ENCODE results near the gene UBAC2. TPM values are rescaled to one million over a fixed set of nuclear protein-coding genes. Genes with fewer than 3 reads are reported as not detected.

UBAC2 gene
- total RNA-seq, 1 donor from 2014 or later: 59.8 TPM

- Mint-ChIP-seq H3K27ac (ENCODE audit: unreplicated experiment) (no peak overlapping the region), H3K36me3 (ENCODE audit: low read depth) (no peaks in the 10 kb centered on the region)
Measured at GRCh38 chr13:99425485-99426341, 225.1 kb downstream of the UBAC2 start.

DNA sequence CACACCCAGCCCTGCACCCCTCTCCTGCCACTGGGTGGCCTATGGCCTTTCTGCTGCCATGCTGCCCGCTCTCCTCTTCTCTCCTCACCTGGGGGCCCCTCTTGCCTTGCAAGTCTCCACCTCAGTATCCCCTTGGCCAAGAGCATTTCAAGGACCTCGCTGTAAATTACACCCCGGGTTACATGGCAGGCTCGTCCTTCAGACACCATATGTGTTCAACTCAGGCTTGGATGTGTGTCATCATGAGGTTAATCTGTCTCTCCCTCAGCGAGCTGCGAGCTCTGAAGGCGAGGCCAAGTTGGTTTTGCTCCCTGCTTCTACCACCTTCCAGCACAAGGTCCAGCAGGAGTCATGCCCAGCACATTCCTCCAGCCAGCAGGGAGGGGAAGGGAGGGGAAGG is 225.8 kb downstream of the UBAC2 start:
- Mint-ChIP-seq H3K4me1 (peaks cover 4% of the 10 kb centered on the region), H3K36me3 (ENCODE audit: low read depth) (no peaks in the 10 kb centered on the region), H3K27me3 (ENCODE audit: low read depth) (peaks cover 24% of the 10 kb centered on the region), H3K4me3 (no peak overlapping the region), H3K9me3 (no peaks in the 10 kb centered on the region), H3K27ac (ENCODE audit: unreplicated experiment) (peak overlapping the region; percentile 57)
- TF ChIP-seq, protein P1, sequence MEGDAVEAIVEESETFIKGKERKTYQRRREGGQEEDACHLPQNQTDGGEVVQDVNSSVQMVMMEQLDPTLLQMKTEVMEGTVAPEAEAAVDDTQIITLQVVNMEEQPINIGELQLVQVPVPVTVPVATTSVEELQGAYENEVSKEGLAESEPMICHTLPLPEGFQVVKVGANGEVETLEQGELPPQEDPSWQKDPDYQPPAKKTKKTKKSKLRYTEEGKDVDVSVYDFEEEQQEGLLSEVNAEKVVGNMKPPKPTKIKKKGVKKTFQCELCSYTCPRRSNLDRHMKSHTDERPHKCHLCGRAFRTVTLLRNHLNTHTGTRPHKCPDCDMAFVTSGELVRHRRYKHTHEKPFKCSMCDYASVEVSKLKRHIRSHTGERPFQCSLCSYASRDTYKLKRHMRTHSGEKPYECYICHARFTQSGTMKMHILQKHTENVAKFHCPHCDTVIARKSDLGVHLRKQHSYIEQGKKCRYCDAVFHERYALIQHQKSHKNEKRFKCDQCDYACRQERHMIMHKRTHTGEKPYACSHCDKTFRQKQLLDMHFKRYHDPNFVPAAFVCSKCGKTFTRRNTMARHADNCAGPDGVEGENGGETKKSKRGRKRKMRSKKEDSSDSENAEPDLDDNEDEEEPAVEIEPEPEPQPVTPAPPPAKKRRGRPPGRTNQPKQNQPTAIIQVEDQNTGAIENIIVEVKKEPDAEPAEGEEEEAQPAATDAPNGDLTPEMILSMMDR (conservative IDR thresholded peaks at IDR 0.05): no peak
- DNase-seq (ENCODE audit: low read depth, low spot score): no peak

More at GRCh38 chr13:99425485-99426341, 225.1 kb downstream of the UBAC2 start:
- TF ChIP-seq, protein P1 (conservative IDR thresholded peaks at IDR 0.05): no peak
- H3K4me3 Mint-ChIP-seq: no peak overlapping the region
- H3K9me3 Mint-ChIP-seq: no peaks in the 10 kb centered on the region
- H3K27me3 Mint-ChIP-seq (ENCODE audit: low read depth): peaks cover 29% of the 10 kb centered on the region
- H3K4me1 Mint-ChIP-seq: no peaks in the 10 kb centered on the region
- no peak for DNase-seq (ENCODE audit: low read depth, low spot score)

DNA sequence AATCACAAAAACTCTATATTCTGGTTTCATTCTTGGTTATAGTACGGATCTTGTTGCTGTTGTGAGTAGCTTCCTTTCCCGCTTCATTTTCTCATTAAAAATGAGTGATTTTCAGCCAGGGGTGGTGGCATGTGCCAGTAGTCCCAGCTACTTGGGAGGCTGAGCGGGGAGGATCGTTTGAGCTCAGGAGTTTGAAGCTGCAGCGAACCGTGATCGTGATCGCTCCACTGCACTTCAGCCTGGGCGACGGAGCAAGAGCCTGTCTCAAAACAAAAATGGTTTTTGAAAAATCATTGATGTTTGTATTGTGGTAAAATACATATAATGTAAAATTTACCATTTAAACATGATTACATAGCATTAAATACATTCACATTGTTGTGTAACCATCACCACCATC is 229.0 kb downstream of the UBAC2 start:
- H3K9me3 Mint-ChIP-seq: no peaks in the 10 kb centered on the region
- no peaks in the 10 kb centered on the region for H3K36me3 Mint-ChIP-seq (ENCODE audit: low read depth)
- peaks cover 3% of the 10 kb centered on the region for H3K27me3 Mint-ChIP-seq (ENCODE audit: low read depth)
- TF ChIP-seq, protein P1 (conservative IDR thresholded peaks at IDR 0.05): no peak
- H3K4me3 Mint-ChIP-seq: no peak overlapping the region
- H3K4me1 Mint-ChIP-seq: peaks cover 15% of the 10 kb centered on the region
- H3K27ac Mint-ChIP-seq (ENCODE audit: unreplicated experiment): no peak overlapping the region
- DNase-seq (ENCODE audit: low read depth, low spot score): no peak

- Mint-ChIP-seq H3K36me3 (ENCODE audit: low read depth) (no peaks in the 10 kb centered on the region), H3K27me3 (ENCODE audit: low read depth) (no peaks in the 10 kb centered on the region), H3K4me1 (peaks cover 21% of the 10 kb centered on the region), H3K27ac (ENCODE audit: unreplicated experiment) (peak overlapping the region; percentile 40), H3K4me3 (no peak overlapping the region), H3K9me3 (no peaks in the 10 kb centered on the region)
- TF ChIP-seq, protein P1 (conservative IDR thresholded peaks at IDR 0.05): no peak
- DNase-seq (ENCODE audit: low read depth, low spot score): no peak
Measured at GRCh38 chr13:99431927-99432608, 231.4 kb downstream of the UBAC2 start.

- Mint-ChIP-seq H3K27ac (ENCODE audit: unreplicated experiment) (no peak overlapping the region), H3K4me1 (peaks cover 22% of the 10 kb centered on the region), H3K36me3 (ENCODE audit: low read depth) (no peaks in the 10 kb centered on the region), H3K9me3 (no peaks in the 10 kb centered on the region), H3K4me3 (peak overlapping the region; percentile 28), H3K27me3 (ENCODE audit: low read depth) (peaks cover under 1% of the 10 kb centered on the region)
- TF ChIP-seq, protein P1 (conservative IDR thresholded peaks at IDR 0.05): no peak
- DNase-seq (ENCODE audit: low read depth, low spot score): no peak
Measured at GRCh38 chr13:99432609-99433542, 232.2 kb downstream of the UBAC2 start.

Measured in neural crest cell (in vitro differentiated cells).